PC-9 (cell line): ENCODE results near the gene CPNE9. TPM values are rescaled to one million over a fixed set of nuclear protein-coding genes. Genes with fewer than 3 reads are reported as not detected.

Experiments used
- BruUV-seq: library from RNA; stranded (reverse); fragments of 400-500 nt; replicated peaks from 2 replicates; lab custom pipeline; 2021; lab: Mats Ljungman, UMichigan
- CTCF ChIA-PET: fragments of 300-600 bp; sonication (Branson Sonifier 250); formaldehyde crosslinking; loops from one replicate; lab custom pipeline; 2022; ENCODE audit warnings: antibody characterized with exemption; lab: Charles Lee
- POLR2A ChIA-PET: fragments of 300-600 bp; sonication (Branson Sonifier 250); formaldehyde crosslinking; loops from one replicate; lab custom pipeline; 2022; ENCODE audit warnings: antibody characterized with exemption; ENCODE audit not compliant: unreplicated experiment; lab: Charles Lee
- DNase-seq, 2 experiments: peaks; one replicate each; pipeline versions ENCODE4 v3.0.0 to v3.0.0-alpha.2; 2015 to 2022; ENCODE audit warnings: mixed read lengths in 1 of 2
- H2AFZ ChIP-seq: fragments of 200-600 bp; sonication (generic); 2 replicates; pipeline ENCODE4 v1.8.1; 2017; ENCODE audit warnings: antibody characterized with exemption
- H3F3A ChIP-seq: fragments of 200-600 bp; sonication (generic); 2 replicates; pipeline ENCODE4 v1.8.1; 2017; ENCODE audit warnings: antibody characterized with exemption, mild to moderate bottlenecking, low read depth; ENCODE audit not compliant: insufficient read depth
- H3K27ac ChIP-seq: fragments of 200-600 bp; sonication (generic); 2 replicates; pipeline ENCODE4 v1.6.1; 2016; ENCODE audit warnings: mixed run types
- H3K27me3 ChIP-seq: fragments of 200-600 bp; sonication (generic); 2 replicates; pipeline ENCODE4 v1.6.1; 2016; ENCODE audit warnings: low read depth, mixed run types; ENCODE audit not compliant: insufficient read depth
- H3K36me3 ChIP-seq: fragments of 200-600 bp; sonication (generic); 2 replicates; pipeline ENCODE4 v1.6.1; 2016; ENCODE audit warnings: low read depth, mixed run types
- H3K4me1 ChIP-seq: fragments of 200-600 bp; sonication (generic); replicated peaks from 2 replicates; pipeline ENCODE4 v1.6.1; 2016; ENCODE audit warnings: mixed run types; ENCODE audit not compliant: insufficient read depth
- H3K4me2 ChIP-seq: fragments of 200-600 bp; sonication (generic); 2 replicates; pipeline ENCODE4 v1.6.1; 2017; ENCODE audit warnings: mixed run types
- H3K4me3 ChIP-seq: fragments of 200-600 bp; sonication (generic); 2 replicates; pipeline ENCODE4 v1.6.1; 2016; ENCODE audit warnings: mixed run types
- H3K79me2 ChIP-seq: fragments of 200-600 bp; sonication (generic); 2 replicates; pipeline ENCODE4 v1.6.1; 2017; ENCODE audit warnings: low read depth, mixed run types
- H3K9me2 ChIP-seq: fragments of 200-600 bp; sonication (generic); 2 replicates; pipeline ENCODE4 v1.8.1; 2017; ENCODE audit warnings: mild to moderate bottlenecking; ENCODE audit not compliant: insufficient read depth
- H3K9me3 ChIP-seq: fragments of 200-600 bp; sonication (generic); 2 replicates; pipeline ENCODE4 v1.8.1; 2016; ENCODE audit warnings: low read depth; ENCODE audit not compliant: insufficient read depth
- H4K20me1 ChIP-seq: fragments of 200-600 bp; sonication (generic); 2 replicates; pipeline ENCODE4 v1.8.1; 2017; ENCODE audit not compliant: insufficient read depth
- CTCF ChIP-seq: fragments of 200-600 bp; sonication (generic); conservative IDR thresholded peaks from 2 replicates; pipeline ENCODE4 v1.6.1; 2017; ENCODE audit warnings: mixed run types, antibody characterized with exemption, mild to moderate bottlenecking, moderate library complexity
- EZH2 ChIP-seq: fragments of 200-600 bp; sonication (generic); IDR thresholded peaks from 2 replicates; pipeline ENCODE4 v1.8.0; 2017; ENCODE audit warnings: antibody characterized with exemption, low read depth
- intact Hi-C: fragments of 100-400 bp; cut with micrococcal nuclease; formaldehyde crosslinking; loops from one replicate; pipeline ENCODE4 v1.10.0; 2022; ENCODE audit not compliant: unreplicated experiment
- total RNA-seq: library from RNA; stranded (reverse); gene quantifications from 2 replicates; pipeline ENCODE4 v1.2.3, GENCODE V29; 2021

CPNE9 gene
- total RNA-seq, 1 experiment from 2014 or later = not detected

- intact Hi-C loops = no loop called here
- no peak overlapping the region for H3K4me3 ChIP-seq
- no peak overlapping the region for H3K27ac ChIP-seq
- no peaks in the 10 kb centered on the region for H3K9me2 ChIP-seq
- no peaks in the 10 kb centered on the region for H3F3A ChIP-seq
- H3K79me2 ChIP-seq = no peaks in the 10 kb centered on the region
- no peak overlapping the region for H2AFZ ChIP-seq
- no peaks in the 10 kb centered on the region for H3K9me3 ChIP-seq
- H3K4me2 ChIP-seq = no peak overlapping the region
- TF ChIP-seq EZH2 (no peak), CTCF (no peak)
- H3K27me3 ChIP-seq = no peaks in the 10 kb centered on the region
- DNase-seq = no peak
- no peaks in the 10 kb centered on the region for H3K4me1 ChIP-seq
- CTCF ChIA-PET = interaction anchor here (0.7 kb wide), 1 partner anchor 1538 kb away, joined by 3 read pairs; no protein-coding TSS in a partner anchor
- no TSS peak for BruUV-seq
- POLR2A ChIA-PET = no interaction called here
- H4K20me1 ChIP-seq = no peaks in the 10 kb centered on the region
- no peaks in the 10 kb centered on the region for H3K36me3 ChIP-seq
These were observed 1.9 kb upstream of the CPNE9 start for GRCh38 chr3:9701711-9702110.

GRCh38 chr3:9703240-9703639, 393 bp upstream of the CPNE9 start:
- Histone ChIP-seq H3K9me2 (no peaks in the 10 kb centered on the region), H2AFZ (no peak overlapping the region), H3K36me3 (no peaks in the 10 kb centered on the region), H3K4me2 (no peak overlapping the region), H3K4me1 (no peaks in the 10 kb centered on the region), H4K20me1 (no peaks in the 10 kb centered on the region), H3K4me3 (no peak overlapping the region), H3K79me2 (no peaks in the 10 kb centered on the region), H3K27ac (no peak overlapping the region), H3K9me3 (no peaks in the 10 kb centered on the region), H3K27me3 (0 out of 2 replicates have a peak, but pooled peaks cover 2% of the 10 kb centered on the region), H3F3A (no peaks in the 10 kb centered on the region)
- BruUV-seq = no TSS peak
- intact Hi-C loops = no loop called here
- no peak for DNase-seq
- TF ChIP-seq CTCF = no peak
- no peak for TF ChIP-seq EZH2
- CTCF ChIA-PET = no interaction called here
- POLR2A ChIA-PET = no interaction called here

DNA sequence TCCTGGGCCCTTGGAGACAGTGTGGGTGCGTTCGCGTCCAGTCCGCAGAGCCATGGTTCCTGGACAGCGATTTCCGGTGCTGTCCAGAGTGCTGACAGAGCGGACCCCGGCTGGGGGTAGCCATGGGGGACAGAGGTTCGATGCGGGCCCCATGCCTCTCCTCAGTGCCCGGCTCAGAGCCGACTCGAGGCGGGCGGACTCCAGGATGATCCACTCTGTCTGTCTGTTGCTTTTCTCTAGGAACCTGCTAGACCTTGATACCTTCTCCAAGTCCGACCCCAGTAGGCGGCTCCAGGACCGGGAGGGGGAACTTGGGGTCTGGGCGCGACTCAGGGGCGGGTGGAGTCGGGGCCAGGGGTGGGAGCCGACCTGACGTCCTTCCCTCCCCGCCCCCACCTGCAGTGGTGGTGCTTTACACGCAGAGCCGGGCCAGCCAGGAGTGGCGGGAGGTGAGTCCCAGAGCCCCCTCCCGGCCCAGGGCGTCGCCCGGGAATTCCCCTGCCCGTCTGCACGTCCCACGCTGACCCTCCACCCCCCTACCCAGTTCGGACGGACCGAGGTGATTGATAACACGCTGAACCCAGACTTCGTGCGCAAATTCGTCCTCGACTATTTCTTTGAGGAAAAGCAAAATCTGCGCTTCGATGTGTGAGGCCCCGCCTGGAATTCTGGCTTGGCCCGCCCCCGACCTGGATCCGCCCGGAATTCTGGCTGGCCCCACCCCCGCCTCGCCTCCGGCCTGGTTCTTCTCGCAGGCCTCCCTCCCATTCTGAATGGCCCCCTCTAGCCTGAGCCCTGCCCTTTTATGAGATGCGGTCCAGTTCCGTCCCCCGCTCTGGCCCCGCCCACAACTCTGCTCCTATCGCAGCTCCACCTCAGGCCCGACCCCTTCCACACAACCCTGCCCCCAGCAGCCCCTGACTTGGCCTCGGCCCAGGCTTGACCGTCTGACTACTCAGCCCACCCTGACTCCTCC, 1.0 kb downstream of the CPNE9 start:
- Histone ChIP-seq H3K36me3 (no peaks in the 10 kb centered on the region), H3K4me2 (no peak overlapping the region), H3K27me3 (0 out of 2 replicates have a peak, but pooled peaks cover 6% of the 10 kb centered on the region), H3F3A (no peaks in the 10 kb centered on the region), H3K9me2 (no peaks in the 10 kb centered on the region), H3K79me2 (no peaks in the 10 kb centered on the region), H3K4me3 (no peak overlapping the region), H2AFZ (no peak overlapping the region), H3K27ac (no peak overlapping the region), H3K4me1 (no peaks in the 10 kb centered on the region), H3K9me3 (no peaks in the 10 kb centered on the region), H4K20me1 (no peaks in the 10 kb centered on the region)
- peak in 1 of 2 experiments; percentile 34 for DNase-seq
- ChIA-PET POLR2A (no interaction called here), CTCF (no interaction called here)
- no TSS peak for BruUV-seq
- intact Hi-C loops = no loop called here
- TF ChIP-seq EZH2 (no peak), CTCF (no peak)
